DMS114 treated with DMSO at 0.1 percent for 48 hours (cell line): ENCODE measurements around the gene FNIP2.
"Not testable (repeated sequence)": the region's sequence is repeated elsewhere in the genome, so short reads cannot be mapped to it uniquely, and the experiment has no call there.

Experiments
- DNase-seq: peaks from one replicate; lab custom pipeline; 2025; ENCODE audit not compliant: unreplicated experiment; lab: John Stamatoyannopoulos, UW

FNIP2 gene

DNA sequence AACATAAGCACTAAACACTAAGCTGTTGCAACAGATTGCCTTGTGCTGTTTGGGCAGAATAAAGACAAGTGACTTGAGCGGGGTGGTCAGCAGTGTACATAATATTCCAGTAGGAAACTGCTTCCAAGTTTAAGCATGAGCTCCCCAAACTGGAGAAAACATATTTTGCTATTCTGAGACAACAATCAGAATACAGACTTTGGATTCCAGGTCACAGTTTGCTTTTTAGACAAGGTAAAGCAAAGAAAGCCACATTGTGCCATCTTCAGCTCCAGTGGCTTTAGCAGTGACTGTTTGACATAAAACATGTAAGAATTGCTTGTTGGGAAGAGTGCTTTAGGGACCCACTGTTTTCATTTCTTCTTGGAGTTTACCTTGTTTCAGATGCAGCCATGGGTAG is 136.0 kb downstream of the FNIP2 start:
- no peak for DNase-seq

DNA sequence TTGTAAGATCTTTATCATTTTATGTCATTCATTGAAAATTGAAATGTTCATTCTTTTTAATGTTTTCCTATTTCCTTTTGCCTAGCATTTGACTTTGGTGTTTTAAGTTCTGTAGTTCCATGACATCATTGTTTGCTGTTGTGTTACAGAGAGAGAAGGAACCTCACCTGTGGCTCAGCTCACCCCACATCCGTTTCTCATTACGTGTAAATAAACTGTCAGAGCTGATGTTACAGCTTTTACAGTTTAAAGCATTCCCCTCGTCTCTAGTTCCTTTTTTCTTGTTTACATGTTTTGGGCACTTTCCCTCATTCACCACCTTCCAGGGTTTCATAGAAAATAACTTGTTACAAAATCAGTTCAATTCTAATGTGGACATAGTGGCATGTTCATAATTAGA is 137.2 kb downstream of the FNIP2 start:
- no peak for DNase-seq

GRCh38 chr4:158912390-158912789 is 143.6 kb downstream of the FNIP2 start:
- DNase-seq: no peak

GRCh38 chr4:158912806-158913205 is 144.0 kb downstream of the FNIP2 start:
- no peak for DNase-seq

GRCh38 chr4:158913766-158914165 is 144.9 kb downstream of the FNIP2 start:
- no peak for DNase-seq

- no peak for DNase-seq
Measured at GRCh38 chr4:158914218-158914617, 145.4 kb downstream of the FNIP2 start.

GRCh38 chr4:158915683-158916241 is 146.9 kb downstream of the FNIP2 start:
- DNase-seq: no peak

GRCh38 chr4:158920452-158920996 is 151.7 kb downstream of the FNIP2 start:
- not testable (repeated sequence) for DNase-seq

DNA sequence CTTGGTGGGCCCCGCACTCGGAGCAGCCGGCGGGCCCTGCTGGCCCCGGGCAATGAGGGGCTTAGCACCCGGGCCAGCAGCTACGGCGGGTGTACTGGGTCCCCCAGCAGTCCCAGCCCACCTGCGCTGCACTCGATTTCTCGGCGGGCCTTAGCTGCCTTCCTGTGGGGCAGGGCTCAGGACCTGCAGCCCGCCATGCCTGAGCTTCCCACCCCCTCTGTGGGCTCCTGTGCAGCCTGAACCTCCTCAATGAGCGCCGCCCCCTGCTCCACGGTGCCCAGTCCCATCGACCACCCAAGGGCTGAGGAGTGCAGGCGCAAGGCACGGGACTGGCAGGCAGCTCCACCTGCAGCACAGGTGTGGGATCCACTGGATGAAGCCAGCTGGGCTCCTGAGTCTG is 158.9 kb downstream of the FNIP2 start:
- not testable (repeated sequence) for DNase-seq

- DNase-seq: no peak
Measured at GRCh38 chr4:158929939-158930638, 161.3 kb downstream of the FNIP2 start.

GRCh38 chr4:158930639-158930972 is 161.8 kb downstream of the FNIP2 start:
- no peak for DNase-seq

- DNase-seq: no peak
Measured at GRCh38 chr4:158933236-158933635, 164.4 kb downstream of the FNIP2 start.

DNA sequence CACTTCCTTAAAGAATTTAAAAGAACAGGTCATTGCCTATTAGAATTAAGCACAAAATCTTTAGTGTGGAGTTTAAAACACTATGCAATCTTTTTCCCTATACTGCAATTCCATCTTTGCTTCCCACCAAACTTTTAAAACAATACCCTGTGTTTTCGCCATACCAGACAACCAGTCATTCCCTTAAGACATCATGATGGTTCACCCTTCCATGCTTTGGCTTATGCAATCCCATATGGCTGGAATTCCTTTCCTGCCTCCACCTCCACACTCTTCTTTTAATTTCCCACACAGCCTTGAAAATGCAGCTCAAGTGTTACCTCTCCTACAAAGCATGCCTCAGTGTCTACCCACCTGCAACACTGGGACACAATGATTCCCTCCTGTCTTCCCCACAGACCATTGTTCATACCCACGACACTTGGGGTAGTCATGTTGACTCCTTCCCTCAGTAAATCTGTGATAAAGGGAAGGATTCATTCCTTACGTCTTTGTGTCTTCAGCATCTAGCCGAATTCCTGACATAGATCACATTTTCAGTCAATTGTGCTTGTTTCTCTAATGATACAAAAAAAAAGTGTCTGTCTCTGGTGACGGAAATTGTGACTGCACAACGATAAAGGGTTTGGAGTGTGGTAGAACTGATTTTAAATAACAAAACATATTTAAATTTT is 166.3 kb downstream of the FNIP2 start:
- DNase-seq: no peak

DNA sequence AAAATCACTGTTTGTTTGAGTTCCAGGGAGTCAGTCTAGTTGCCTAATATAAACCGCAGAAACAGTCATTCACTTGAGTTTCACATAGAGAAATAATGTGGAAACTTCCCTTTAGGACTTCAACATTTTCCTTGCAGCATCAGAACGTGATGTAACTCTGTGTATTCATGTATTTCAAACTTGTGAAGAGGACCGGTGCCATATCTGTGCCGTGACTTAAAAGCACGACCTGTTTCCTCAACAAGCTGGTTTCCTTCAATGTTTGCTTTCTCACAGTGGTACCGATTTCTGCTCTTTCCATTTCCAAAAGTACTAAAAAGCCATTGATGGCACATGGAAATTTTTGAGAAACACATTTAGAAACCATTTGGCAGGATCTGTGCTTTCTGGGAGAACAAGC is 167.4 kb downstream of the FNIP2 start:
- DNase-seq: no peak

DNA sequence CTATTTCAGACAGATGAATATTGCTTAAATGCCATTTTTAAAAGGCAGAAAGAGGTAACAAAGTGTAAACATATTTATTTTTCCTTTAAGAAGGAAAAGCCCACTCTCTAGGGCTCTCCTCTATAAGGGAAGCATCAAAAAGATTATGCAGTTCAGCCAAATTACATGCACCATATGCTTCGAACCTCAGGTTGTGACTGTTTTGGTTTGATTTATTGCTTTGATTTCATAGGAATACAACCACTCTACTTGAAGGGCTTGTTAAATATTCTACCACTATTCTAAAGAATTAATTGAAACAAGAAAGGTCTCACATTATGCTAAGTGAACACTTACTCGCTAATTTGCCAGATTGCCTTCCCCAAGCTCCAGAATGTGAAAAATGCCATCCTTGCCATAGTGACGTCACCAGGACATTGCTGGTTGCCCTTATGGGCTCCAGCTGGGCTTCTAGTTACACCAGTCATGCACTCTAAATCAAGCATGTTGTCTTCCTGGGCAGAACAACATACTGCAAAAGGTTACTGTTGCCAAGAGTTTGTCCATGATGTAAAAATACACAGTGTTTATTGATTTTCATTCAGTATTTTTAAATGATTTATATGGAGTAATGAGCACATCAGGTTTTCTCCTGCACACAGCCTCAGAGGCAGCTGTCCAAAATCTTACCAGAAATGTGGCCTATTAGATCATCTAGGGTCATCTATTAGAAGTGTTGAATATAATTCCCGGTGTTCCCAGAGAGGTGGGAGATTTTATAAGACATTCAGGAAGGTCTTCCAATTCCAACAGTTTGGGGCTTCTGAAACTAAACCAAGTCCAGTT is 169.6 kb downstream of the FNIP2 start:
- DNase-seq: no peak

- DNase-seq: no peak
Measured at GRCh38 chr4:158940271-158940670, 171.4 kb downstream of the FNIP2 start.

DNA sequence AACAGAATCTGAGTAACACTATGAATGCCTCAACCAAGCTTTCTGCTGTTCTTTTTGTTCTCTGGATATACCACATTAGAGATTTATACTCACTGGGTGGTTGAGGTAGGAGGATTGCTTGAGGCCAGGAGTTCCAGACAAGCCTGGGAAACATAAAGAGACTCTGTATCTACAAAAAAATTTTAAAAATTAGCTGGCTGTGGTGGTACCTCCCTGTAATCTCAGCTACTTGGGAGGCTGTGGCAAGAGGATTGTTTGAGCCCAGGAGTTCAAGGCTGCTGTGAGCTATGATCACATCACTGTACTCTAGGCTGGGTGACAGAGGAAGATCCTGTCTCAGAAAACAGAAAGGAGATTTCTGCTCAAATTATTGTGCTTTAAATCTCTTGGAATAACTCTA is 172.5 kb downstream of the FNIP2 start:
- DNase-seq: no peak

GRCh38 chr4:158941895-158942294 is 173.1 kb downstream of the FNIP2 start:
- no peak for DNase-seq

GRCh38 chr4:158945529-158946108 is 176.8 kb downstream of the FNIP2 start:
- DNase-seq: no peak

- no peak for DNase-seq
Measured at GRCh38 chr4:158946825-158947224, 178.0 kb downstream of the FNIP2 start.

DNA sequence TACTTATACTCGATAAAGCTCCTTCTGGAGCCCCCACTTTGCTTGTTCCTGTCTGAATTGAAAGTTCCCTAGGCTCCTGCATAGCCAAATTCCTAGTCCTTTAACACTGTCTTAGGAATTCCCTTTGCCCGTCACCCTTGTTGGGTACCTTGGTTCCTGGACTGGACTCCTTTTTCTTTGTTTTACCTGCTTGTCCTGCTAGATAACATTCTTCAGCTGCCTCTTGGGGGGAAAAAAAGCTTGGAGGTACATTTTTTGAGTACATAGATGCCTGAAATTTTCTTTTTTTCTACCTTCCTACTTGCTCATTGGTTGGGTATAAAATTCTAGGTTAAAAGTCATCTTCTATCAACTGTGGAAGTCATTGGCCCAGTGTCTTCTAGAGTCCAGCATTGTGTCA is 179.2 kb downstream of the FNIP2 start:
- no peak for DNase-seq
